Fibroblast of skin of right quadriceps (primary cell): ENCODE results near the gene FGD4.
"Not testable (repeated sequence)": the region's sequence is repeated elsewhere in the genome, so short reads cannot be mapped to it uniquely, and the experiment has no call there.

ENCODE experiments used
- DNase-seq: peaks from one replicate; pipeline ENCODE4 v3.0.0-alpha.2; 2013

FGD4 gene

DNA sequence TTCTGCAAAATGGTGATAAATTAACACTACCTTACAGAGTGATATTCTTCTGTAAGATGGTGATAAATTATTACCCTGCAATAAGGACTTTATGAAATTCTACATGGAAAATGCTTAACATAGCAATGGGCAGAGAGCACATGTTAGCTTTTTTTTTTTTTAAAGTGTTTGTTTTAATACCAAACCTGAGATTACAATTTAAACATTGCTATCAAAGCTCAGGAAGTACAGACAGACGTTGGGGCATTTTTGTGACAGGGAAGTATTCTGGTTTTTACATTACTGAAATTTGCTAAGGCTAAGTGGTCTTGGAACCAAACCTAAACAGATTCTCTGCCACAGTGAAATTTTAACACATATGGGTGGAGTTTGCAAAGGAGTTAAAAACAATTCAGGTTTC is 133.1 kb downstream of the FGD4 start:
- DNase-seq: no peak

DNA sequence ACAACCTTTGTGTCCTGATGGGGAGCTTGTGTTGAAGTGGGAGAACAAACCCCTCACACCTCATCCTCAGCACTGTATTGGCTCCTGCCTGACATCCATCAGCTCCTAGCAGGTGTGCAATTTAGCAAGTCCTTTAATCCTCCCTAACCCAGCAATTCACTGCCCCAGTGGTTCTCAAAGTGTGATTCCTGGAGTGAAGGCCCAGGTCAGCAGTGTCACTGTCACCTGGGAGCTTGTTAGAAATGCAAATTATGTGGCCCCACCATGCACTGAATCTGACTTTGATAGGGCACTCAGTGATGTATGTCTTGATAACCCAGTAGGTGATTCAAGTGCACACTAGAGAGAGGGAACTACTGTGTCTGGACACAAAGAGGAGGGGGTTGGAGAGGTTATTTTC is 133.6 kb downstream of the FGD4 start:
- no peak for DNase-seq

DNA sequence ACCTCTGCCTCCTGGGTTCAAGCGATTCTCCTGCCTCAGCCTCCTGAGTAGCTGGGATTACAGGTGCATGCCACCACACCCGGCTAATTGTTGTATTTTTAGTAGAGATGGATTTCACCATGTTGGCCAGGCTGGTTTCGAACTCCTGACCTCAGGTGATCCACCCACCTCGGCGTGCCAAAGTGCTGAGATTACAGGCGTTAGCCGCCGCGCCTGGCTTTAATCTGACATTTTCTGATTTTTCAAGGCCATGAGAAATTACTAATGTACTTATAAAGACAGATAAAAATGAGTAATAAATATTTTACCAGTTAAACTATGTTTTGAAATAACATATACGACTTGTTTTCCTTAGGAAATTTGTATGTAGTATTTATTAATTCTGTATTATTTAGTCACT is 134.1 kb downstream of the FGD4 start:
- DNase-seq: not testable (repeated sequence)

DNA sequence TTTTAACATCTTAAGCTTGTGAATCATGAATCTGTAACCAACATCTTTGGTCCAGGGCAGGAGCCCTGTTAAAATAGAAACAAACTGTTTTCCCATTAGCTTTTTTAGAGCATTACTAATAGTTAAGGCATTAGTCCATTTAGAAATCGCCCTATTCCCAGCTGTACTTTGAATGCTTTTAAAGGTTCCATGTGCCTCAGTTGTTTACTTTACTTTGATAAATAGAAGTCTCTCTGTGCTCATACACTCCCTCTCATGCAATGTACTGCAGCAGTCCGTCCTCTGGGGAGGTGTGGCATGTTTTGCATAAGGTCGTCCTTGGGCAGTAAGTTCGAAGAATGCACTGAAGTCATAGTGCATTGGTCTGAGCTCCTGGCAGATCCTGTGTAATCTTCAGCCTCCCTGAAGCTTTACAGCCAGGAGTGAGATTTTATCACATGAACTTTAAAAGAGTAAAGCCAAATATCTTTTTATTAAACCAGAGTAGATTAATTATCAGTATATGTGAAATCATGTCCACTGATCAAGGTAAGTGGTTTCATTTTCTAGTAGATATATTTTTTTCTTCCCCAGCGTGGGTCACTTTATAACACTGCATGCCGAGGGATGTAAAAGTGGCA is 134.7 kb downstream of the FGD4 start:
- DNase-seq: peak; percentile 65

DNA sequence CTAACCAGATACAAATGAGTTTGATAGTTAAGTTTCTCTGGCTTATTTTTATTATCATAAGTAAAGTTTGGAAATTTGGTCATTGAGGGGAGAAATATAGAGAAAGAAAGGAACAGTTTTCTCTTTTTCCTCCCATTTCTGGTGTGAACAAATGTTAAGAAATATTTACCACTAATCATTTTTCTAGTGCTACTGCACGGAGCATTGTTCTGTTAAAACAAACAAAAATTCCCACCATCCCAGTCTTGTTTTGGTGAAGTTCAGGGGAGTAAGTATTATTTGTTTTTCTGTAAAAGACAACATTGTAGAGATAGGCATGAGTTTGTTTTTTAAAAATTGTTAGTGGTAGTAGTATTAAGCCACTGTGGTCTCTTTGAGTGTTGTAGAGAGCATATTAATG is 135.3 kb downstream of the FGD4 start:
- DNase-seq: no peak

DNA sequence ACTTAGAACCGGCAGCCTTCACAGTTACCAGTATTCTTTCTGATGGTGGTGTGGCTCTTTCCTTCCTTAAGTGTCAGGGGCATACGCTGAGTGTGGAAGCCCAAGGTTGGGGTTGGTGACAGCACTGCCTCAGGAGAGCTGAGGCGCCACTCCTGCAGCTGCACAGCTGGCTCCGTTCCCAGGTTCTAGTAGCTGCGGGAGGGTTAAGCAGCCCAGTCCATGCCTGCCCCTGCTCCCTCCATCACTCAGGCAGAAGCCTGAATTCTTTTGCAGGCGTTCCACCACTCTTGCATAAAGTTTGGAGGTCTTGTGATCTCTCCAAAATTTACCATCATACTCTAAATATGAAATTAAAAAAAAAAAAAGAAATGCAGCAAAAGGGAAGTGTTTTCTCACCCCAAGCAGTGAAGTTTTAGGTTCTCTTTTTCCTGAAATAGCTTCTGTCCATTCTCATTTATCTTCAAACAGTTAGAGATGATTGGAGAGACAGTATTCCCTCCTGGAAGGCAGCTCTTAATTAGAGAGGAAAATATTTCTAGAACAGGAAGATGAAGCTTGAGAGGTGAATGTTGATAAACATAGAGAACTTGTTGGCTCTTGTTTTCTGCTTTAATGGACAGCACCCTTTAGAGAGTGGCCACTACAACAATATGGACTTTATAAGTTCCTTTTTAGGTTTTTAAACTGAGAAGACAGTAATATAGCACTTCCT is 136.1 kb downstream of the FGD4 start:
- DNase-seq: peak; percentile 30

DNA sequence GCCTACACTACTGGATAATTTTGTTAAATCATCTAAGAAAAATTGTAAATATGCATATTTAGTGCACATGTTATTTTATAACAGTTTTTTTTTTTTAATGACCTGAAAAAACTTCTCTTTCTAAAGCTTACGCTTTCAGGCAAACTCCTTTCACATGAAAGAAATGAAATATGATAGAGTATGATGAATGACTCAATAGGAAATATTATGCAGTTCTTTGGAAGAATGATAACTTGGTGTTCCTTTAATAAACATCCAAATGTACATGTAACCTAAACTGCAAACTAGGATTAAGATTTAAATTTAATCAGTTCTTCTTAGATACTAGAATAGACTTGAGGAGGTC is 136.6 kb downstream of the FGD4 start:
- no peak for DNase-seq

DNA sequence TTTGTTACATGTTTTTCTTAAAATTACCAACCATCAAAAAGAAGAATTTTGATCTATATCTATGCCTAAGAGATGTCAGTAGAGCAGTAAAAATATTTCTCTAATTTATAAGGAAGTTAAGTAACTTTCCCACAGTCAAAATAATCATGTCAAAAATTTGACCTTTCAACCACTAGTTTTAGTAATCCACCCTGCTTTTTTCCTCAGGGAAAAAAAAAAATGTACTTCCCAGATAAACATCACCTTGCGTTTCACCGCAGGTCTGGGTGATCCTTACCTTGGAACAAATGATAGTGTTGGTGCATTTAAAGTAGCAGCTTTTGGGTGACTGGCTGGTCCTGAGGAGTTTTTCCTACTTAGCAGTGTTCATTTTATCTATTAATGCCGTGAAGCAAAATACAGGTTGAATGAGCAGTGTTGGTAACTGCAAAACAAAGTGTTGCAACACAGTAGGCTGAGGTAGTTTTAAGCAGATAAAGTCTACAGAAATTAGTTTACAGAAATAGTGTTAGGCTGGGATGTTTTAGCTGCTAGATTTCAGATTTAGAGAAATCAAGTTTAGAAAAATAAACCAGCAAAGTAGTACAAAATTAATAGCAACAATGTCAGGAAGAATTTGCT is 142.5 kb downstream of the FGD4 start:
- no peak for DNase-seq

DNA sequence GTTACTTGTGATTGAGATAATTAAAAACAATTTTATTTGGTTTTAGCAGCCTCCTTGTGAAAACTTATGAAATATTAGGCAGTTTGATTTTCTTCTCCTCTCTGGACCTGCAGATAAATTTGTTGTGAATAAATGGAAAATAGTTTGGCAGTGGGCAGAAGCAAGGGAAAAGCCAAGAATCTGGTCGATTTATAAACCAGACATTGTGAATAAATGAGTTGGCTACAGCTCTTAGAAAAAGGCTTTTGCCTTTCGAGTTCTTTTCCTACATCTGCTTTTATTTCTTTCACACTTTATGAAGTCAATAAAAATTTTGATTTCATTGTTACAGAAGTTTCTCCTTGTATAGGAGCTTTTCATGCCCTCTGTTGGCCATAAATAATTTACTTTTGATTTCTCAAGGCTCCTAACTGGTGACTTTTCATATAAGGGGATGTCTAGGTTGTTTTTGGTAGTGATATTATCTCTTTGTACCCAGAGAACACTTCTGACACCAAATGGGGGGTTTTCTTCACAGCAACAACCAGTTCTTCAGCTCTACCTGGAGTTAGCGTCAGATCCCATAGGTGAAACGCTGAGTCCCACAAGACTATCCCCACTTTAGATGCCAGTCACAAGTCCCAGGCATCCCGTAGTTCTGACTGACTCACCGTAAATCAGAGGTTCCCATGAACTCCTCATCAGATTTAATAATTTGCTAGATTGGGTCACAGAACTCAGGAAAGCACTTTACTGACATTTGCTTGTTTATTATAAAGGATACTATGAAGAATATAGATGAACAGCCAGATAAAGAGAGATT is 143.3 kb downstream of the FGD4 start:
- DNase-seq: no peak

DNA sequence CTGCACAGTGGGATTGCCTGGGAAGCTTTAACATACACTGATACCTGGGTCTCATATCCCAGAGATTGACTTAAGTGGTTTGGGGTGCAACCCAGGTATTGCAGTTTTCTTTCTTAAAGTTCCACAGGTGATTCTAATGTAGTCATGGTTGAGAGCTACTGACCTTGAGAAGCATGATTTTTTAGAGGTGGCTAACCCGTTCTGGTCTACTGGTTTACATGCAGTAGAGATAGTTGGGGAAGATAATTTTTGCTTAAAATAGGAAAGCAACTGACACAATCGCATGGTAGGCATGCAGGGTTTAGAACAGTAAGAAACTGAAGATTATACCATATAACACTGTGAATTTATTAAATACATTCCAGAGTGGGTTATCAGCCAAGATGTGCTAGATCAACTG is 145.5 kb downstream of the FGD4 start:
- no peak for DNase-seq

DNA sequence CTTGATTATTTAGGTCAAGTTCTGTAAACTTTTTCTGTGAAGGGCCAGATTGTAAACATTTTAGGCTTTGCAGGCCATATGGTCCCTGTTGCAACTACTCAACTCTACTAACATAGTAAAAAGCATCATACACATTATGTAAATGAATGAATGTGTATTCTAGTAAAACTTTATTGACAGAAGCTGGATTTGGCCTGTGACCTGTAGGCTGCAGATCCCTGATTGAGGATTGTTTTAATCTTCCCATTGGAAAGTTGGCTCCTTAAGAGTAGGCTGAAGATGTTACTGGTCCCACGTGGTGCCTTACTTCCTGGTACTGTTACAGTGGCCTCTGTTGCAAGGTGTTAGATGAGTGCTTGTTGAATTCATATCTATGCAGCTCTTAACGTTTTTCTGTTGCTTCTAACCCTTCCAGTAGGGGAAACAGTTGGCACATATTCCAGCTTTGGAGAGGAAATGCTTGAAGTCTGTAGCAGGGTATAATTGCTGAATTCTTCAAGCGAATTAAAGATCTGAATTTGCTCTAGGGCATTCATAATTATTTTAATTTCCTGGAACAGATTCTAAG is 146.1 kb downstream of the FGD4 start:
- DNase-seq: no peak

DNA sequence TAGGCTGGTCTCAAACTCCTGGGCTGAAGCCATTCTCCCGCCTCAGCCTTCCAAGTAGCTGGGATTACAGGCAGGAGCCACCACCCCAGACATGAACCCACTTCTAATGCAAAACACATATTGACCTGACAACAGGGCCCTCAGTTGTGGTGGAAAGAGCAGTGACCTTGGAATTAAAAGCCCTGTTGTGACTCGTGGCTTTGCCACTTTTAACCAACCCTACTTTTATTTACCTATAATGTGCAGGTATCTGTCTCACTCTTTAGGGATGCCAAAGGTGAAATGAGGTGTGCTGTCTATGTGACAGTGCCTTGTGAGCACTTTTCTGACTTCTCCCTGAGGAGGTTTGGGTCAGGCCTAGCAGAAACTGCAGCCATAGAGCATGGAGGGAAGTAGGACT is 146.9 kb downstream of the FGD4 start:
- no peak for DNase-seq

DNA sequence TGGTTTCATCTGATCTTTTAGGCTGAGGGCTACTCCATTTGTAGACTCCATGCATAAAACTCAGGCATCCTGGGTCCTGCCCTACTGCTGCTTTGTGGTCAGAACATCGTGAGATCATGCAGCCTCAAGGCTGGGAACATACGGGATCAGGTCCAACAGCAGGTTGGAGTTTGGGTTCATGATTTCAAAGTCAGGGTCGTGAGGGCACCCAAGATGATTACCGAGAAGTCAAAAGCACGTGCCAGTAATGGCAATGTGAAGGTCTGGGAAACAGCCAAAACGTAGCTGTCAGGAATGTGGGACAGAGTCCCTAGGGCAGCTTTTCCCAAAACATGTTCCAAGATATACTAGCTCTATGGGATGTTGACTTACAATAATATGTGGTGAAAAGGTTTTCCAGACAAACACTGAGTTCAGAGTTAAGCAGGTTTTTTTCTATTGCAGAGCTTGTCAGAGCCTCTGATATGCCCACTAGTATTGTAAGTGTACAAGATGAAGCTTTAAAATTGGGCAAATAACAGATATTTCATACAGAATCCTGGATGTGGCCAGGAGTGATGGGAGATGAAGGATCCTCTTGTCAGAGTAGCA is 149.4 kb downstream of the FGD4 start:
- peak; percentile 36 for DNase-seq

DNA sequence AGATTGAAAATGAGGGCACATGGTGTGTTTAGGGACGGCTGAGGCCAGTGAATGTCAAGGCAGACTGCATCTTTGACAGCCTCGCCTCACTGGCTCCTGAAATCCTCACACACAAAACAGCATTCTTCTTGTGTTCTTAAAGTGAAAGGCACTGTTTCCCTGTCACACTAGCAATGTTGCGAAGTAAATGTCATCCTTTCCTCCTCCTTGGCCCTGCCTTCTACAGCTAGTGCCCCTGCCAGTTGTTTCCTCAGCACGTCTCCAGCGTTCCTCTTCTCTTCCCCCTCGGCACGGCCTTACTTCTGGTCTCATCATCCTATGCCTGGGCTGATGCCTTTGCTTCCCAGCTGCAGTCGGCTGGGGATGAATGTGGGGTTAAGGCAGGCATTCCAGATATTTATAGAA is 150.3 kb downstream of the FGD4 start:
- peak; percentile 10 for DNase-seq

DNA sequence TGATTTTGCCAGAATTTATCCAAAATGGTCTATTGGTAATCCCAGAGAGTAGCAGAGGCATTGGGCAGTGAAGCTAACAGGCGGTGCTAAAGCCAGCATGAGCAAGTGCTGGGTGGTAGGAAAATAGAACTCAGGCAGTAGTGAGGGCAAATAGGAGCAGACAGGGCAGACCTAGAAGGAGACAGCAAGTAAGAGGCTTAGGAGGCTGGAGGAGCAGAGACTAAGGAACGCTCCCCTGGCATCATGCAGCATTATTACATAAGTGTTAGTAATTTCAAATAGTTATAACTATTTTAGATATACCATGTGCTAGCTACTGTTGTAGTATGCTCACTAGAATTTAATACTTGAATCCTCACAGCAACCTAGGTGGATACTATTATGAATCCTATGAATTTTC is 151.7 kb downstream of the FGD4 start:
- DNase-seq: no peak

DNA sequence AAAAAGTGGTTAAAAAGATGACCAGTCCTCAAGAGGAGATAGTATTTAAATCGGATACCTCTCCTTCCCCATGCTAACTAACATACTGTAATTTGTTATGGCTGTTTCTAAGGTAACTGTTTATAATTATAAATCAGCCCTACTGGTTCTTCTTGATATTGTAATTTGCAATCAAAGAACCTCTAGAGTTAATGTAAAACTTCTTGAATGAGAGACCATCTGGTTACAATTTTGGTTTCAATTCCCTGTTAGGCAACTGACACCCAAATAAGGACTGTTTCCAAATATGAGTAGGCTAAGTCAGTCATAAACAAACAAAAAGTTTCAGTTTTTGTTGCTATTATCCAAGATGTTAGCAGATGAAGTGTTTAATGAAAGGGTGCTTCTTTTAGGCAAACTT is 159.5 kb downstream of the FGD4 start:
- peak; percentile 54 for DNase-seq

DNA sequence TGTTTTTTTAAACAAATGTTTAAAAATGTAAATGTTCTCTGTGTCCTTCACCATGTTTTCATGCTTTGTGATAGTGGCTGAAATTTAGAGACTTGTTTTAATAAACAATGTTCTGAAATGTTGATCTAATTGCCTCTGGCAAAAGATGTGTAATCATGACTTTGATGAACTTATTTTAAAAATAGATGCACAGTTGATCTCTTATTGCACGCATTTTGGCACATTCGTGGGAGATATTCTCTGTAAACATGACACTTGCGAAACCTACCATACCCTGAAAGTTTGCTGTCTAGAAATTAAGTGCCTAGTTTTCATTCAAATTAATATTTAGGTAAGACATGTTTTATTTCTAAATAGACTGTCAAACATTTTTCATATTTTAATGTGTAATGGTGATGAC is 160.1 kb downstream of the FGD4 start:
- no peak for DNase-seq

DNA sequence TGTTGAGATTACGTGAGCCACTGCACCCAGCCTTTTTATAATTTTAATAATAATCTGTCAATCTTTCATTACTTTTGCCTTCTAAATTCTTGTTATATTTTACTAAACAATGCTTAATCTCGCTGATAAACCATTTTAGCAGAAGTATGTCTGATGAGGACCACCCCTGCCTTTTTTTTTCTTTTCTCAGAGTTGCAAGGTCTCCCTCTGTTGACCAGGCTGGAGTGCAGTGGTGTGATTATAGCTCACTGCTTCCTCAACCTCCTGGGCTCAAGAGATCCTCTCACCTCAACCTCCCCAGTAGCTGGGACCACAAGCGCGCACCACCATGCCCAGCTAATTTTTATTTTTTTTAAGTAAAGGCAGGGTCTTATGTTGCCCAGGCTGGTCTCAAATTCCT is 161.2 kb downstream of the FGD4 start:
- DNase-seq: no peak

DNA sequence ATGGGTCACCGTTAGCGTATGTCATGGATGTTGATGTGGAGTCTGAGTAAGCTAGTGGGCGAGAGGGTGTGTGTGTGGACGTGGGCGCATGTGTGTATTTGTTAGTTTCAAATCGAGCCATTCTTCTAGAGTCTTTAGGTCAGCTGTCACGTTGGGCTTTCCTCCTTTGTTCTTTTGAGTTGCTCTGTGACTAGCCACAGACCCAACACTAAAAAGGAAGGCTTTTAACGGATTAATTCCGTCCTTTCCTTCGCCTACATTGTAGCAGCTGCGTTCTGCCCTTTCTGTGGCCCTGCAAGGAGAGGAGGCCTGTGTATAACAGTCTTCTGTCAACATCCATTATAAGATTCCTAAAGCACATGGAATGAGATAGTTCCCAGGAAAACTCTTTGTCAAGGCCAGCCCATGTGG is 162.6 kb downstream of the FGD4 start:
- DNase-seq: no peak

DNA sequence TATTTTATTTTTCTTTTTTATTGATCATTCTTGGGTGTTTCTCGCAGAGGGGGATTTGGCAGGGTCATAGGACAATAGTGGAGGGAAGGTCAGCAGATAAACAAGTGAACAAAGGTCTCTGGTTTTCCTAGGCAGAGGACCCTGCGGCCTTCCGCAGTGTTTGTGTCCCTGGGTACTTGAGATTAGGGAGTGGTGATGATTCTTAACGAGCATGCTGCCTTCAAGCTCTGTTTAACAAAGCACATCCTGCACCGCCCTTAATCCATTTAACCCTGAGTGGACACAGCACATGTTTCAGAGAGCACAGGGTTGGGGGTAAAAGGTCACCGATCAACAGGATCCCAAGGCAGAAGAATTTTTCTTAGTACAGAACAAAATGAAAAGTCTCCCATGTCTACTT is 163.1 kb downstream of the FGD4 start:
- not testable (repeated sequence) for DNase-seq

DNA sequence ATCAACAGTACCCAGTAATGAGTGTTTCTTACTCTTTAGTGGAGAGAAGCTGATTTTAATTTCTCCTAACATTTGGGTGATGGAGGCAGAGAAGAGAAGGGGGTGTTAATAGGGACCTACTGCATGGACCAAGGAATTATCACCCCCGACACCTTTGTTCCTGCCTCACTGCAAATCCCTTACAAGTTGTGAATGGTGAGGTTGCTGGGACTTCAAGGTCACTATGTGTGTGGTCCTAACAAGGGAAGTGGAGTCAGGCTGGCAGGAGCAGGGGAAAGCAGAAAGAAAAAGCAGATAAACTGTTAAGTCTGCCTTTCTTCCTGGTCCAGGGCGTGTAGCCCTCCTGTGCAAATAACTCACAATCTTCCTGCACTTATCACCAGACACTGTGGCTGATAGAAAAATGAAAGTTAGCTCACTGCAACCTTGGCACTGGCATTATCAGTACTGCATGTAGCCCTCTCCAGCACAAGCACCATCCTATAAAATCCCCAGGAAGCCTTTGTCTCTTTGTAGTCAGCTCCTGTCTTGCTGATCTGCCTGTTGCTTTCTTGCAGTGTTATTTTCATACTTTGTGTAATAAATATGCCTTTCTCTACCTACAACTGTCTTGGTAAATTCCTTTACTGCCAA is 167.4 kb downstream of the FGD4 start:
- no peak for DNase-seq

DNA sequence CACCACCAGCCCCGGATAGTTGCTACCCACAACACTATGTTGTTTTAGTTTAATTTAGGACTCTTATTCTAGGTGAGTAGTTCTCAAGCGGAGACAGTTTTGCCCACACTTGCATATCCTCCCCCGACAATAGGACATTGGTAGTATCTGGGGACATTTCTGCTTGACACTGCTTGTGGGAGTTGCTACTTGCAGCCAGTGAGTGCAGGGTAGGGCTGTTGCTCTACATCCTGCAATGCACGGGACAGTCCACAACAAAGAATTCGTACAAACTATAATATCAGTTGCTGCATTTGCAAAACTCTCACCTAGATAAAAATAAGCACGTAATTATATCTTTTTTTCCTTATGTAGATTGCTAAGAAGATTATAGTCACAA is 167.9 kb downstream of the FGD4 start:
- DNase-seq: no peak

DNA sequence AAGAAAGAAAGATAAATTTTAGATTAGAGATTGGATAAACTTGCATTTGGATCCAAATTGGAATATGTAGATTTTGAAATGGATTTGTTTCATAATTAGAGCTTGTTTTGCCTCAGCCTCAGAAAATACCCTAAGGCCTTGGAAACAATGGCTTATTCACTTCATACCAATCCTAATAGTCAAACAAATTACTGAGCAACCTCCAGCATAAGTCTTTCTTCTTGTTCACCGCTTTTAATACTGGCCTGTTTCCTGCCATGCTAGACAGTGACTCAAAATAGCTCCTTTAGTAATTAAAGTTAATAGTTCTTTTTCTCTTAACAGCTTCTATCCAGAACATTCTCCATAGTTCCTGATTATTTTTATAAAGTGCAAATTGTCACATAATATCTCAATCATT is 168.9 kb downstream of the FGD4 start:
- DNase-seq: peak; percentile 85
